DOHH2 (cell line): ENCODE results near the gene NCR2.

Experiments used
- H3F3A ChIP-seq: fragments of 200-600 bp; sonication (generic), shearing (Covaris generic); 2 replicates; pipeline ENCODE4 v1.6.0; 2016; ENCODE audit warnings: antibody characterized with exemption, mild to moderate bottlenecking; ENCODE audit not compliant: control insufficient read depth, insufficient read depth
- H3K27ac ChIP-seq: fragments of 200-600 bp; sonication (generic); 2 replicates; pipeline ENCODE4 v1.5.1; 2014; ENCODE audit warnings: low read depth, mild to moderate bottlenecking, low read length, moderate library complexity
- H3K27me3 ChIP-seq: fragments of 200-600 bp; sonication (generic); 2 replicates; pipeline ENCODE4 v1.6.1; 2014; ENCODE audit warnings: mild to moderate bottlenecking, low read length, mixed read lengths; ENCODE audit not compliant: control insufficient read depth
- H3K36me3 ChIP-seq: fragments of 200-600 bp; sonication (generic); 2 replicates; pipeline ENCODE4 v1.6.1; 2014; ENCODE audit warnings: mild to moderate bottlenecking, low read length, moderate library complexity, mixed read lengths; ENCODE audit not compliant: control insufficient read depth
- H3K4me1 ChIP-seq: fragments of 200-600 bp; sonication (generic); 2 replicates; pipeline ENCODE4 v1.6.1; 2014; ENCODE audit warnings: mild to moderate bottlenecking, low read length, mixed read lengths; ENCODE audit not compliant: control insufficient read depth
- H3K4me2 ChIP-seq: fragments of 200-600 bp; sonication (generic); 2 replicates; pipeline ENCODE4 v1.6.0; 2014; ENCODE audit warnings: mild to moderate bottlenecking, low read length, moderate library complexity
- H3K4me3 ChIP-seq: fragments of 200-600 bp; sonication (generic); 2 replicates; pipeline ENCODE4 v1.5.1; 2014; ENCODE audit warnings: mild to moderate bottlenecking, low read length, mixed read lengths
- H3K79me2 ChIP-seq: fragments of 200-600 bp; sonication (generic); 2 replicates; pipeline ENCODE4 v1.6.1; 2014; ENCODE audit warnings: mild to moderate bottlenecking, low read length, mixed read lengths; ENCODE audit not compliant: control insufficient read depth
- H3K9me2 ChIP-seq: fragments of 200-600 bp; sonication (generic); replicated peaks from 2 replicates; pipeline ENCODE4 v1.6.1; 2014; ENCODE audit warnings: mild to moderate bottlenecking, low read length, mixed read lengths; ENCODE audit not compliant: control insufficient read depth
- H3K9me3 ChIP-seq: fragments of 200-600 bp; sonication (generic); 2 replicates; pipeline ENCODE4 v1.6.1; 2014; ENCODE audit warnings: antibody characterized with exemption, low read length, mixed read lengths; ENCODE audit not compliant: control insufficient read depth, insufficient read depth
- H4K20me1 ChIP-seq: fragments of 200-600 bp; sonication (generic); 2 replicates; pipeline ENCODE4 v1.6.0; 2014; ENCODE audit warnings: low read depth, mild to moderate bottlenecking, antibody characterized with exemption, low read length, moderate library complexity; ENCODE audit not compliant: control insufficient read depth, insufficient read depth
- EZH2phosphoT487 ChIP-seq: fragments of 200-600 bp; sonication (generic); IDR thresholded peaks from 2 replicates; pipeline ENCODE4 v1.6.1; 2017; ENCODE audit warnings: borderline replicate concordance, mild to moderate bottlenecking, antibody characterized with exemption, low read length, moderate library complexity, mixed read lengths
- TF ChIP-seq, protein P1 (sequence below): fragments of 200-600 bp; sonication (generic); IDR thresholded peaks from one replicate; pipeline ENCODE4 v1.5.1; 2014; ENCODE audit warnings: antibody characterized with exemption, mild to moderate bottlenecking, low read depth, low read length; ENCODE audit not compliant: poor library complexity, severe bottlenecking

NCR2 gene

DNA sequence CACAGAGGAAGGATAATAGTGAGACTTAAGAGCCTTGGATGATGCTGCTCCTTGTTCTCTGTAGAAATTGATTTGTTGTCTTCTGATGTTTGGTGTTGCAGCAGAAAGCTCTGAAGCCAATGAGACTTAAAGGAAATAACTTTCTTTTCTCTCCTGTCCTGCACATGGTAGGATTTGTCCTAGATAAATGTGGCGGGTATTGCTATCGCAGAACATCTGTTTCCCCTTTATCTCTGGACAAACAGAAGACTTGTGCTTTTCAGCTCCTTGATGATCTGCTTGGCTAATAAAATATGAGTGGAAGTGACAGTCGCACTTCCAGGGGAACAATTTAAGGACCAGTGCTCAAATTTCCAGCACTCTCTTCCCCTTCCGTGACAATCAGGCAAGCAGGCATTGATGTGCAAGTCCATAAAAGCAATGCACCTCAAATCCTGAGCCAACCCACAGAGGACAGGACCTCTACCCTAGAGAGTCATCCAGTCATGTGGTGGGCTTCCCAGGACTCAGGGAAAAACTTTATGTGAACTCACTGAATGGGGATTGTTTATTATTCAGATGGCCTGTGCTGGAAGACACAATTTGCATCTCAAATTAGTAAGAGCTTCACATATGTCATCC, 9.9 kb upstream of the NCR2 start:
- no peak overlapping the region for H3K27ac ChIP-seq
- H3K4me1 ChIP-seq, result no peaks in the 10 kb centered on the region
- peaks cover 30% of the 10 kb centered on the region for H3K27me3 ChIP-seq
- no peaks in the 10 kb centered on the region for H3K36me3 ChIP-seq
- no peaks in the 10 kb centered on the region for H3K9me3 ChIP-seq
- no peak for TF ChIP-seq EZH2phosphoT487
- TF ChIP-seq, protein P1, sequence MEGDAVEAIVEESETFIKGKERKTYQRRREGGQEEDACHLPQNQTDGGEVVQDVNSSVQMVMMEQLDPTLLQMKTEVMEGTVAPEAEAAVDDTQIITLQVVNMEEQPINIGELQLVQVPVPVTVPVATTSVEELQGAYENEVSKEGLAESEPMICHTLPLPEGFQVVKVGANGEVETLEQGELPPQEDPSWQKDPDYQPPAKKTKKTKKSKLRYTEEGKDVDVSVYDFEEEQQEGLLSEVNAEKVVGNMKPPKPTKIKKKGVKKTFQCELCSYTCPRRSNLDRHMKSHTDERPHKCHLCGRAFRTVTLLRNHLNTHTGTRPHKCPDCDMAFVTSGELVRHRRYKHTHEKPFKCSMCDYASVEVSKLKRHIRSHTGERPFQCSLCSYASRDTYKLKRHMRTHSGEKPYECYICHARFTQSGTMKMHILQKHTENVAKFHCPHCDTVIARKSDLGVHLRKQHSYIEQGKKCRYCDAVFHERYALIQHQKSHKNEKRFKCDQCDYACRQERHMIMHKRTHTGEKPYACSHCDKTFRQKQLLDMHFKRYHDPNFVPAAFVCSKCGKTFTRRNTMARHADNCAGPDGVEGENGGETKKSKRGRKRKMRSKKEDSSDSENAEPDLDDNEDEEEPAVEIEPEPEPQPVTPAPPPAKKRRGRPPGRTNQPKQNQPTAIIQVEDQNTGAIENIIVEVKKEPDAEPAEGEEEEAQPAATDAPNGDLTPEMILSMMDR, result no peak
- no peaks in the 10 kb centered on the region for H3K9me2 ChIP-seq
- no peaks in the 10 kb centered on the region for H4K20me1 ChIP-seq
- no peak overlapping the region for H3K4me3 ChIP-seq
- H3K4me2 ChIP-seq, result no peak overlapping the region
- H3F3A ChIP-seq, result no peaks in the 10 kb centered on the region
- H3K79me2 ChIP-seq, result no peaks in the 10 kb centered on the region

- H3K27me3 ChIP-seq, result peaks cover 30% of the 10 kb centered on the region
Measured at GRCh38 chr6:41326092-41326491, 9.3 kb upstream of the NCR2 start.

DNA sequence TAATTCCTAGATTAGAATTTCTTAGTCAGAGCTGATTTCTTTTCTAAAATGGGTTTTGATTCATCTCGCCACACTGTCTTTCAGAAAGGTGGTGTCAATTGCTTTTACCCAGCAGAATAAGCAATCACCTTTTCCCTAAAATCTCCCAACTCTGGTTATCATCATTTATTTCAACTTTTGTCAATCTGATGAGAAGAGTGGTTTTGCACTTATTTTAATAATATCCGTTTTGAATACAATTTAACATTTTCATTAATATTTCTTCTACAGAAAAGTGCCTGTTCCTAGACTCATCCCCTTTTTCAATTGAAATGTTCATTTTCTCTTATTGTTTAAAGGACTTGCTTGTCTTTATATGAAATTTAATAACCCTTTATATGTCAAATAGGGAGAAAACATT, 8.2 kb upstream of the NCR2 start:
- no peak overlapping the region for H3K27ac ChIP-seq
- TF ChIP-seq EZH2phosphoT487, result no peak
- TF ChIP-seq, protein P1, result no peak
- no peaks in the 10 kb centered on the region for H3F3A ChIP-seq
- no peaks in the 10 kb centered on the region for H3K36me3 ChIP-seq
- H3K9me2 ChIP-seq, result no peaks in the 10 kb centered on the region
- no peaks in the 10 kb centered on the region for H3K79me2 ChIP-seq
- H4K20me1 ChIP-seq, result no peaks in the 10 kb centered on the region
- no peak overlapping the region for H3K4me3 ChIP-seq
- peaks cover 30% of the 10 kb centered on the region for H3K27me3 ChIP-seq
- no peaks in the 10 kb centered on the region for H3K4me1 ChIP-seq
- H3K9me3 ChIP-seq, result no peaks in the 10 kb centered on the region
- H3K4me2 ChIP-seq, result no peak overlapping the region

More at GRCh38 chr6:41326092-41326491, 9.3 kb upstream of the NCR2 start:
- Histone ChIP-seq H3K79me2 (no peaks in the 10 kb centered on the region), H3K36me3 (no peaks in the 10 kb centered on the region), H3F3A (no peaks in the 10 kb centered on the region), H3K4me2 (no peak overlapping the region), H3K9me2 (no peaks in the 10 kb centered on the region), H4K20me1 (no peaks in the 10 kb centered on the region), H3K27ac (no peak overlapping the region), H3K4me1 (no peaks in the 10 kb centered on the region), H3K4me3 (no peak overlapping the region), H3K9me3 (no peaks in the 10 kb centered on the region)
- no peak for TF ChIP-seq EZH2phosphoT487
- TF ChIP-seq, protein P1, result no peak
